ENCODE data around the gene WFDC2.
"Not testable (repeated sequence)": the region's sequence is repeated elsewhere in the genome, so short reads cannot be mapped to it uniquely, and the experiment has no call there.

Gene WFDC2

GRCh38 chr20:45452772-45453691 is 16.5 kb upstream of the WFDC2 start:
- no peak for FAIRE-seq

- FAIRE-seq: no peak
Observed at GRCh38 chr20:45456632-45457031, 12.9 kb upstream of the WFDC2 start.

GRCh38 chr20:45459606-45460005 is 9.9 kb upstream of the WFDC2 start:
- FAIRE-seq: no peak

DNA sequence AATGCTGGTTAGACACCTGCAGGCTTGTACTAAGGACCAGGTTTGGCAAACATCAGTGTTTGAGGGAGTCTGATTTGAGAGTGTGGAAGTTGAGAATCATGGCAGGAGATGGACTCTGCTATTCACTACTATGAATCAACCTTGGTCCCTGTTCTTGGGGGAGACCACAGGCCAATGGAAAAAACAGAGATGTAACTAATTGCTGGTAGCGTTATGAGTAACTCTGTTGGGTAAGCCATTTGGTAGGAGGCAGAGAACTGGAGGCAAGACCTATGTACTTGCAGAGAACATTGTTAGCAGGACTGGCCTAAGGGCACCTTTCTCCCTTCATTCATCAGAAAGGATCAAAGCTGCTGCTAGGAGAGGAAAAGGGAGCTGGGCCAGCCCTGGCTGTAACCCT is 8.3 kb upstream of the WFDC2 start:
- FAIRE-seq: no peak

DNA sequence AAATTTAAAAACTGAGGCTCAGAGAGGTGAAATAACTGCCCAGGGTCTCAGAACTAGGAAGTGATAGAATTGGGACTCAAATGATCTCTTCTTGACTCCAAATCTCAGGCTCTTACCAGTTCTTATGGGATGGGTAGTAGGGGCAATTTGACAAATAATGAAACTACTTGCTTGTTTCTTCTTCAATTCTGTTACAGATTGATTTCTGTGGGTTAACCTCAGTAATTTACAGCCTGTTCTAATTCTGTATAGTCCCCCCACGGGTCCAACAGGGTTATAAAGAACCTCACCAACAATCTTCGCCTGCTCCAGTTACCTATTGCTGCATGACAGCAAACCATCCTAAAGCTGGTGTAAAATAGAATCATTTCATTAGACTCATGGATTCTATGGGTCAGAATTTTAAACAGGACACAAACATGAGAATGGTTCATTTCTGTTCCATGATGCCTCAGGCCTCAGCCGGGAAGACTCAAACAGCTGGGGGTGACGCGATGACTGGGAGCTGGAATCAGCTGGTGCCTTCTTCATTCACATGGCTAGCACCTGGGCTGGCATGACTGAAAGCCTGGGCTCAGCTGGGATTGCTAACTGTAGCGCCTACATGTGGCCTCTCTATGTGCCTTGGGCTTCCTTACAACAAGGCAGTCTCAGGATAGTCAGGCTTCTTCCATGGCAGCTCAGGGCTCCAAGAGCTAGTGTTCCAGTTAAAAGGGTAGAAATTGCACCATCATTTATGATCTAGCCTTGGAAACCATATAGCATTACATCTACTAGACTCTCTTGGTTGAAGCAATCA is 6.6 kb upstream of the WFDC2 start:
- FAIRE-seq: no peak

DNA sequence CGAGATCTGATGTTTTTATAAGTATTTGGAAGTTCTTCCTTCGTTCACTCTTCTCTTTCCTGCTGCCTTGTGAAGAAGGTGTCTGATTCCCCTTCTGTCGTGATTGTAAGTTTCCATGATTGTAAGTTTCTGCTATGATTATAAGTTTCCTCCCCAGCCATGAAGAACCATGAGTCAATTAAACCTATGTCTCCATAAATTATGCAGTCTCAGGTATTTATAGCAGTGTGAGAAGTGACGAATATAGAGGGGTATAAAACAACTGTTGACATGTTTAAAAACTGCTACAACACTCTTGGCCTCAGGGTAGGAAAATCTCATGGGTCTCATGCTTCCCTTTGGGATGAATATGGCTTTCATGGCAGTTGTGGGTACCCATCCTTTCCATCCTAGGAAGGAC is 5.8 kb upstream of the WFDC2 start:
- no peak for FAIRE-seq

DNA sequence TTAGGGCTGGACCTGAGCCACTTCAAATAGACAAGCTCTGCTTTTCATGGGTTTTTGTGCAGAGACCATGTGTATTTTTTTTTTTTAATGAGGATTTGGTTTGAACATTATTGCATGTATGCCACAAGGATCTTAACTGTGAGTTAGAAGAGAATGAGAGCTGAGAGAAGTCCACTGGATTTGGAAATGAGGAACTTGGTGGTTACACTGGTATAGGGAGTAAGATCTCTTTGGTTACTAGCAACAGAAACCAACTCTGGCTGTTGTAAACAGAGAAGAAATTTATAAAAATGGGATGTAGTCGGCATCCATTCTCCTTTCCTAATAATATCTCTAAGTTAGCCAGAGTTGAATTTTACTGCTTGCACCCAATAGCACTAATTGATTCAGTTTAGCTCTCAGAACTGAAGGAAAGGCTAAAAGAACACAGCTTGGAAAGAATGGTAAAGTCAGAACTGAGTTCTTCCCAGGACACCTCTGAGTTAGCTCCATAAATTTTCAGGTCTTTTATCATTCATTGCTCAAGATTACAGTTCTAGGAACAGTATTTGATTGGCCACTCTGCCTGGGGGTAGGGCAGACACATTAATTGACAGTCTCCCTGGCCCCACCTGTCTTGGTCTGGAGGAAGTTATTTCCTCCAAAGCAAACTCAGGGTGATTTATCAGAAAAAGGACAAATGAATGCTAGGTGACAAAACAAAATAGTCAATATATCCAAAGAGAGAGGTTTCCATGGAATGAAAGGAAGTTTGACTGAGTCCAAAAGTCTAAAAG is 3.9 kb upstream of the WFDC2 start:
- no peak for FAIRE-seq

DNA sequence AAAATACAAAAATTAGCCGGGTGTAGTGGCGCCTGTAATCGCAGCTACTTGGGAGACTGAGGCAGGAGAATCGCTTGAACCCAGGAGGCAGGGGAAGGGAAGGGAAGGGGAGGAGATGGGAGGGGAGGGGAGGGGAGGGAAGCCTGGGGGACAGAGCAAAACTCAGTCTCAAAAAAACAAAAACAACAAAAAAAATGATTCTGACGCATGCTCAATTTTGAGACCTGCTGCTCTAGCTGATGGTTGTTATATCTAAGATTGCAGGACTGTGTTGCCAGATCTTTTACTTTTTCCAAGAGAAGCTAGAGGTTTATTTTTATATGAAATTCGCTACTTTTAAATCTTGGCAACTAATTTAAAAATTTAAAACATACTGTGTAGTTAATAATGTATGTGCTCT is 2.4 kb upstream of the WFDC2 start:
- FAIRE-seq: no peak

GRCh38 chr20:45467861-45468260 is 1.7 kb upstream of the WFDC2 start:
- FAIRE-seq: no peak

- FAIRE-seq: no peak
Observed at GRCh38 chr20:45470262-45470931, 844 bp downstream of the WFDC2 start.

DNA sequence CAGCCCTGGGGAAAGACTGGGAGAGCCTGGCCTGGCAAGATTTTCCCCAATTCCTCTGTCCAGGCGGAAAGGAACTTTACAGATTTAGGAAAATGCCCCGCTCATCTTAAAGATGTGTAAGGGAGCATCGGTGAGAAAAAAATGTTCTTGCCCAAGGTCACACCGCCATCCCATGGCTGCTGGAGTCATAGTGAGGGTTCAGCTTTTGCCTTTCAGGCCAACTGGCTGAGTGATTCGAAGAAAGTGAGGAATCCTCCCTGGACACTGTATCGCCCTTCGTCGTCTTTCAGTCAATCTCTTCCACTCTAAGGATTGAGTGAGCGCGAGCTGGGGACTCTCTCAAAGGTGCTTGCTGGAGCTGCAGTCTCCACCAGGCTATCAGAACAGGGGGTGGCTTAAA is 1.4 kb downstream of the WFDC2 start:
- no peak for FAIRE-seq

DNA sequence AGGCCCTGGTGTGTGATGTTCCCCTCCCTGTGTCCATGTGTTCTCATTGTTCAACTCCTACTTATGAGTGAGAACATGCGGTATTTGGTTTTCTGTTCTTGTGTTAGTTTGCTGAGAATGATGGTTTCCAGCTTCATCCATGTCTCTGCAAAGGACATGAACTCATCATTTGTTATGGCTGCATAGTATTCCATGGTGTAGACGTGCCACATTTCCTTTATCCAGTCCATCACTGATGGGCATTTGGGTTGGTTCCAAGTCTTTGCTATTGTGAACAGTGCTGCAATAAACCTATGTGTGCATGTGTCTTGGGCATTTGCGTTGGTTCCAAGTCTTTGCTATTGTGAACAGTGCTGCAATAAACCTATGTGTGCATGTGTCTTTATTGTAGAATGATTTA is 2.7 kb downstream of the WFDC2 start:
- FAIRE-seq: not testable (repeated sequence)

- not testable (repeated sequence) for FAIRE-seq
Observed at GRCh38 chr20:45477530-45478148, 8.1 kb downstream of the WFDC2 start.

DNA sequence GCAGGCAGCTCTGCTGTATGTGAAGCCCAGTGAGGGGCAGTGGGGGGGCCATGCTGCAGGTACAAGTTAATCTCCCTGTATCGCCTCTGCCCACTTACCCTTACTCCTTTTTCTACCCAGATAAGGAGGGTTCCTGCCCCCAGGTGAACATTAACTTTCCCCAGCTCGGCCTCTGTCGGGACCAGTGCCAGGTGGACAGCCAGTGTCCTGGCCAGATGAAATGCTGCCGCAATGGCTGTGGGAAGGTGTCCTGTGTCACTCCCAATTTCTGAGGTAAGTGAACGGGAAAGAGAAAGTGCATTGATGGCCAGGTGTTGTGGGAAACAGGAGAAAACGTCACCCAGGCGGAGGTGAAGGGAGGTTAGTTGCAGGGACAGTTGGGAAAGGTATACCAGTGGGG is 10.3 kb downstream of the WFDC2 start:
- no peak for FAIRE-seq

DNA sequence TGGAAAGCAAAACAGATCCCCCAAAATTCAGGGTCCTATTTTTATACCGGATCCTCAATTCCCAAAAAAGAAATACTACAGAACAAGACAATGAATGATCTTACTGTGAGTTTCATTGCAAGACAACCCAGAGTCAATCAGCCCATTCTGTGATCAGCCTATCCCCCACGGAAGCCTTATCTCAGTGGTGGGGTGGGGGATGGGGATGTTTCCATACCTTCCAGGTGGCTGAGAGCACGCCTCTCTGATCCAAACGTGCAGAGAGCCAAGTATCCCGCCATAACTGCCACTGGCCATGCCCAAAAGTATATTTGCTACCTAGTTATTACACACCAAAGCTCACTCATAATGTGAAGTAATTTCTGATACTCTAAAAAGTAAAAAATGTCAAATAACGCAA is 15.1 kb downstream of the WFDC2 start:
- FAIRE-seq: no peak

DNA sequence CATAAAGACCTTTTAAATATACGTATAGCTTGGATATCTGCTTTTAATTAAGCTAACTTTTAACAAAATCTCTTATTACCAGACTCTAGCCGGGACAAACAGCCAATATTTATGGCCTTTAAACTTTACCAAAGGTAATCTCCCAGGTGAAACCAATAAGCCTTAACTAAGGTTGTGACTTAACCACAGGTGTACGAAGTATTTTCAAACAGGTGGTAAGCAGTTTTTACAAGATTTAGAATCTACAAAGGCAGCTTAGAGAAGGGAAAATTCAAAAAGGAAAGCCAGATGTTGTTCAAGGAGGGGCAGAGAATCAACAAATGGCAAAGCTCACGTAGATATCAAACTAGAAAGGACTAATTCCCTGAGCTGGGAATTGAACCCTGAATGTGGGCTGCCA is 15.8 kb downstream of the WFDC2 start:
- FAIRE-seq: no peak

DNA sequence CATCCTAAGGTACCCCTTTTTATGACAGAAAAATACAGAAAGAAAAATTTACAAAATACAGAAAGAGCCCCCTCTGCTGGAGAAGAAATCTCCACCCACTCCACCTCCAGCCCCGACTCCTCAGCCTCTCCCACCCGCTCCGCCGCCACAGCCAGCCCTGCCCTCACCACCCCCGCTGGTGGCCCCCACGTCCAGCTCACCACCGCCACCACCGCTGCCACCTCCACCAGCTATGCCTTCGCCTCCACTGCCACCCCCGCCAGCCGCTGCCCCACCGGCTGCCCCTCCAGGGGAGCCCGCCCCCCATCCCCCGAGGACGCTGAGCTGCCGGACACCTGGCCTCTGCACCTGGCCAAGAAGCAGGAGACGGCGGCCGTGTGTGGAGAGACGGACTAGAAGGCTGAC is 17.7 kb downstream of the WFDC2 start:
- FAIRE-seq: no peak

GRCh38 chr20:45489083-45489531 is 19.6 kb downstream of the WFDC2 start:
- no peak for FAIRE-seq

GRCh38 chr20:45495501-45495941 is 26.0 kb downstream of the WFDC2 start:
- FAIRE-seq: no peak

DNA sequence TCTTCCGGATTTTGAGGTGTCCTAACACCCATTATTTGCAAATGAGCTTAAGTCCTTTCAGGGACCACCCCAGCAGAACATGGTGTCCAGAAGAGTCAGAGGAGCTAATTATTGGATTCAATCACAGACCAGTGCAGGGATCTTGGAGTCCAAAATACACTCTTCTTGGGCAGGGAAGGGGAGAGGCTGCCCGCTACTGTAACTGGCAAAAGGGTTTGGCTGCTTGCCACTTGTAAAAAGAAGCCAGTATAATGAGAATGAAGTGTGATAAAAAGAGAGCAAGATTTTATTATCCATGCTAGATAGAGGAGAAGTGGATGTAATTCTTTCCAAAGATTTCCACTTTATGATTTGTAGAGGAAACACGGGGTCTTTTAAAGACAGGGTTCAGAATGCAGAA is 26.6 kb downstream of the WFDC2 start:
- FAIRE-seq: no peak

- no peak for FAIRE-seq
Observed at GRCh38 chr20:45497971-45498494, 28.5 kb downstream of the WFDC2 start.

DNA sequence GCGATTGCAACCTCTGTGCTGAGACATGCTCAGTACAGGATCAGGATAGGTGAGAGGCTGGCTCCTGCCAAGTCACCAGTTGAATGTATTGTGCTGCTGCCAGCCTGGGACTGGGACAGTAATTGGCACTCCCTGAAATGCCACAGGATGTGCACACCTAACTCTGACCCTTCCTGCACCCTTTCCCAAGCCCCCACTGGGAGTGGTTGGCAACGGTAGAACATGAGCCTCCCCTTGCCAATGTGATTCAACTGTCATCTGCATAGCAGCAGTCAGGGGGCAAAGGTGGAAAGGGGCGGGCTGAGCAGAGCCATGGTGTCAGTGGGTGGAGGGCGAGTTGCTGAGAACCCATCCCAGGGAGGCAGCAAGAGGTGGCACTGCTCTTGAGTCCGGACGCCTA is 30.5 kb downstream of the WFDC2 start:
- FAIRE-seq: no peak

Measured in colon (tissue), 2 donors.